ENCODE measurements around the gene NHLH1.

Gene NHLH1

DNA sequence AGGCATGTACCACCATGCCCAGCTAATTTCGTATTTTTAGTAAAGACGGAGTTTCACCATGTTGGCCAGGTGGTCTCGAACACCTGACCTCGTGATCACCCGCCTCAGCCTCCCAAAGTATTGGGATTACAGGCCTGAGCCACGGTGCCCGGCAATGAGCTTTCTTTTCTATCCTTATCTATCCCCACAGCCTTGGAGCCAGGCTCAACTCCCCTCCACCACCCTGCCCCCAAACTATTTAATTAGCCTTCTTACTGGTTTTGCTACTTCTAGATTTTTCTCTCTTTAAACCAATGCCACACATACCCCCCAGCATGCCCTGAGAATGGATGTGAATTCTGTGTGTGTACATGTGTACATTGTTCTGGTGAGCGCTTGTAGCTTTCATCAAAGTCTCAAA, 27.8 kb downstream of the NHLH1 start:
- no peak for ATAC-seq (ENCODE audit: insufficient read depth, low read depth)
- TF ChIP-seq EZH2 (IDR thresholded peaks at IDR 0.05; ENCODE audit: borderline replicate concordance, low read depth, low read length, severe bottlenecking), result no peak
- TF ChIP-seq, protein P1, sequence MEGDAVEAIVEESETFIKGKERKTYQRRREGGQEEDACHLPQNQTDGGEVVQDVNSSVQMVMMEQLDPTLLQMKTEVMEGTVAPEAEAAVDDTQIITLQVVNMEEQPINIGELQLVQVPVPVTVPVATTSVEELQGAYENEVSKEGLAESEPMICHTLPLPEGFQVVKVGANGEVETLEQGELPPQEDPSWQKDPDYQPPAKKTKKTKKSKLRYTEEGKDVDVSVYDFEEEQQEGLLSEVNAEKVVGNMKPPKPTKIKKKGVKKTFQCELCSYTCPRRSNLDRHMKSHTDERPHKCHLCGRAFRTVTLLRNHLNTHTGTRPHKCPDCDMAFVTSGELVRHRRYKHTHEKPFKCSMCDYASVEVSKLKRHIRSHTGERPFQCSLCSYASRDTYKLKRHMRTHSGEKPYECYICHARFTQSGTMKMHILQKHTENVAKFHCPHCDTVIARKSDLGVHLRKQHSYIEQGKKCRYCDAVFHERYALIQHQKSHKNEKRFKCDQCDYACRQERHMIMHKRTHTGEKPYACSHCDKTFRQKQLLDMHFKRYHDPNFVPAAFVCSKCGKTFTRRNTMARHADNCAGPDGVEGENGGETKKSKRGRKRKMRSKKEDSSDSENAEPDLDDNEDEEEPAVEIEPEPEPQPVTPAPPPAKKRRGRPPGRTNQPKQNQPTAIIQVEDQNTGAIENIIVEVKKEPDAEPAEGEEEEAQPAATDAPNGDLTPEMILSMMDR (IDR thresholded peaks at IDR 0.05; ENCODE audit: borderline replicate concordance, extremely low read depth, low read length, poor library complexity, severe bottlenecking), result no peak

DNA sequence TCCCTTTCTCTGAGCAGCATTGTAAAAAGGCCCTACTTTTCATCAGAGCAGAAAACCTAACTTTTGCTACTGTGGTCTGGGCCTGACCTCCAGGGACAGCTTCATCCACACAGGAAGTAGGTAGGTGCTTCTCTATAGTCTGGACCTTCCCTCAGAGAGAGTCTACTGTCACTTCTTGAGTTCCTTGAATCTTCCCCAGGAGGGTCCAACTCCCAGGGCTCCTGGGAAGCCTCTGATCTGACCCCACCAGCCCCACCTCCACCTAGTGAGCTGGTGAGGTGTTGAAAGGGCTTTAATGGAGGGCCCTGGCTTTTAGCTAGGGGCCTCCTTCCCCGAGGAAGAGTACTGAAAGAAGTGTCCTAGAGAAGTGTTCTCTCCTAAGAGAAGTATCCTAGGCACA, 30.8 kb downstream of the NHLH1 start:
- Histone ChIP-seq H3K4me3 (ENCODE audit: low read depth in 1 of 2, low read length in 2 of 2) (no peak overlapping the region), H2AFZ (ENCODE audit: low read depth, low read length) (no peak overlapping the region), H3K27ac (ENCODE audit: low read length) (no peak overlapping the region), H3K9me3 (ENCODE audit: insufficient read depth, low read length, severe bottlenecking) (no peaks in the 10 kb centered on the region), H3K27me3 (ENCODE audit: insufficient read depth, low read length, poor library complexity) (no peaks in the 10 kb centered on the region), H3K4me2 (ENCODE audit: insufficient read depth, low read length) (no peak overlapping the region), H3K4me1 (ENCODE audit: insufficient read depth, low read length) (peaks cover 24% of the 10 kb centered on the region), H3K79me2 (ENCODE audit: insufficient read depth, low read length) (peaks cover 3% of the 10 kb centered on the region; the same call in 1 of the 2 replicates), H3K36me3 (ENCODE audit: insufficient read depth, low read length) (no peaks in the 10 kb centered on the region), H3K9ac (ENCODE audit: low read depth, low read length) (no peak overlapping the region), H4K20me1 (ENCODE audit: insufficient read depth, low read length) (no peaks in the 10 kb centered on the region)
- TF ChIP-seq EZH2 (IDR thresholded peaks at IDR 0.05; ENCODE audit: borderline replicate concordance, low read depth, low read length, severe bottlenecking), result no peak
- TF ChIP-seq, protein P1 (IDR thresholded peaks at IDR 0.05; ENCODE audit: borderline replicate concordance, extremely low read depth, low read length, poor library complexity, severe bottlenecking), result no peak
- DNase-seq, result no peak
- no peak for ATAC-seq (ENCODE audit: insufficient read depth, low read depth)

More for the DNA sequence above, 27.8 kb downstream of the NHLH1 start:
- Histone ChIP-seq H3K27me3 (ENCODE audit: insufficient read depth, low read length, poor library complexity) (no peaks in the 10 kb centered on the region), H3K4me3 (ENCODE audit: low read depth in 1 of 2, low read length in 2 of 2) (no peak overlapping the region), H4K20me1 (ENCODE audit: insufficient read depth, low read length) (no peaks in the 10 kb centered on the region), H3K36me3 (ENCODE audit: insufficient read depth, low read length) (no peaks in the 10 kb centered on the region), H3K4me2 (ENCODE audit: insufficient read depth, low read length) (no peak overlapping the region), H3K9ac (ENCODE audit: low read depth, low read length) (no peak overlapping the region), H3K9me3 (ENCODE audit: insufficient read depth, low read length, severe bottlenecking) (no peaks in the 10 kb centered on the region), H3K4me1 (ENCODE audit: insufficient read depth, low read length) (peaks cover 3% of the 10 kb centered on the region), H2AFZ (ENCODE audit: low read depth, low read length) (no peak overlapping the region), H3K27ac (ENCODE audit: low read length) (no peak overlapping the region), H3K79me2 (ENCODE audit: insufficient read depth, low read length) (no peaks in the 10 kb centered on the region)
- no peak for DNase-seq

DNA sequence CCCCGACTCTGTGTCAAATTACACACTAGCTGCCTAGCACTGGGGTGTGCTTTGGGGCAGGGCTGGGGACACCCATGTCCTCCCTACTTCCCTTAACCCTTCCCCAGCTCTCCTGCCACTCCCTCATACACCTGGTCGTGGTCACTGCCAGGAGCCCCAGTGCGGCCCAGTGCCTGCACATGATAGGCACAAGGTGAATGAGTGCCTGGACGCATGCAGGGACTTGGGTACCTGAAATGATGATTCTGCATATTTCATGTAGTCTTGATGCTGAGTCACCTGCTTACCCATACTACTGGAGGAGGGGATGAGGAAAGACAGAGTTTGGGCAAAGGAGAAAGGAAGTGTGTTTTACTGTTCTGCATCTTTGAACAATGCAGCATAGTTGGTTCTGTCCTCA, 32.0 kb downstream of the NHLH1 start:
- no peak for ATAC-seq (ENCODE audit: insufficient read depth, low read depth)
- H3K4me2 ChIP-seq (ENCODE audit: insufficient read depth, low read length), result no peak overlapping the region

More for the DNA sequence above, 32.0 kb downstream of the NHLH1 start:
- H3K4me3 ChIP-seq (ENCODE audit: low read depth in 1 of 2, low read length in 2 of 2), result no peak overlapping the region
- peaks cover 24% of the 10 kb centered on the region for H3K4me1 ChIP-seq (ENCODE audit: insufficient read depth, low read length)
- TF ChIP-seq, protein P1 (IDR thresholded peaks at IDR 0.05; ENCODE audit: borderline replicate concordance, extremely low read depth, low read length, poor library complexity, severe bottlenecking), result no peak
- no peak for TF ChIP-seq EZH2 (IDR thresholded peaks at IDR 0.05; ENCODE audit: borderline replicate concordance, low read depth, low read length, severe bottlenecking)
- DNase-seq, result no peak
- H3K27ac ChIP-seq (ENCODE audit: low read length), result no peak overlapping the region
- no peaks in the 10 kb centered on the region for H4K20me1 ChIP-seq (ENCODE audit: insufficient read depth, low read length)
- H3K9ac ChIP-seq (ENCODE audit: low read depth, low read length), result no peak overlapping the region
- no peaks in the 10 kb centered on the region for H3K9me3 ChIP-seq (ENCODE audit: insufficient read depth, low read length, severe bottlenecking)
- no peaks in the 10 kb centered on the region for H3K36me3 ChIP-seq (ENCODE audit: insufficient read depth, low read length)
- no peak overlapping the region for H2AFZ ChIP-seq (ENCODE audit: low read depth, low read length)
- H3K27me3 ChIP-seq (ENCODE audit: insufficient read depth, low read length, poor library complexity), result no peaks in the 10 kb centered on the region
- H3K79me2 ChIP-seq (ENCODE audit: insufficient read depth, low read length), result peaks cover 3% of the 10 kb centered on the region; the same call in 1 of the 2 replicates

All from DND-41 (cell line).